ENCODE measurements around the gene DNM3. TPM values are rescaled to one million over a fixed set of nuclear protein-coding genes. Genes with fewer than 3 reads are reported as not detected.

DNM3 gene
- total RNA-seq, 1 donor from 2014 or later: 2.1 TPM

DNA sequence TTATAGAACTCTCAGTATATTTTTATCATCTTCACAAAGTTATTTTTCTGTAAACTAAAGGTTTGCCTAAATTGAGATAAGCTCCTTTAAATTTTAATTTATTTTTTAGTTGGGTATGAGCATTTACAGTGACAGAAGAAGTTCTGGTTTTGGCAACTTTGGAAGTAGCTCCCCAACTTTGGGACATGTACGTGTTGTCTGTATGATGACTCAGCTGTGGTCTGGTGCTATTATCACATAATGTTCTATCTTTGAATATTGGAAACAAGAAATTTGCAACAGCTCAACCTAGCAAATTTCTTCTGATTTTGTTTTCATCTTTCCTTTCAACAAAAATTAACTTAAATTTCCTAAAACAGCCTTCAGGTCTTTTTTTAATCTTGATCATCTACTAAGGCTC, 532.6 kb downstream of the DNM3 start:
- intact Hi-C loops (cut with micrococcal nuclease): no loop called here
- no peak for DNase-seq
- Mint-ChIP-seq H3K9me3 (peaks cover 9% of the 10 kb centered on the region), H3K4me3 (no peak overlapping the region), H3K4me1 (peaks cover 33% of the 10 kb centered on the region), H3K27me3 (no peaks in the 10 kb centered on the region), H3K36me3 (ENCODE audit: low read depth) (peaks cover 6% of the 10 kb centered on the region), H3K27ac (peak overlapping the region; percentile 12)
- ChIA-PET POLR2A (interaction anchor here (0.6 to 10.1 kb wide), 4 partner anchors 20 to 646 kb away, joined by 3 to 248 read pairs (median 4); no protein-coding TSS in a partner anchor), CTCF (no interaction called here)
- no peak for ATAC-seq (ENCODE audit: low read depth)
- TF ChIP-seq, protein P1, sequence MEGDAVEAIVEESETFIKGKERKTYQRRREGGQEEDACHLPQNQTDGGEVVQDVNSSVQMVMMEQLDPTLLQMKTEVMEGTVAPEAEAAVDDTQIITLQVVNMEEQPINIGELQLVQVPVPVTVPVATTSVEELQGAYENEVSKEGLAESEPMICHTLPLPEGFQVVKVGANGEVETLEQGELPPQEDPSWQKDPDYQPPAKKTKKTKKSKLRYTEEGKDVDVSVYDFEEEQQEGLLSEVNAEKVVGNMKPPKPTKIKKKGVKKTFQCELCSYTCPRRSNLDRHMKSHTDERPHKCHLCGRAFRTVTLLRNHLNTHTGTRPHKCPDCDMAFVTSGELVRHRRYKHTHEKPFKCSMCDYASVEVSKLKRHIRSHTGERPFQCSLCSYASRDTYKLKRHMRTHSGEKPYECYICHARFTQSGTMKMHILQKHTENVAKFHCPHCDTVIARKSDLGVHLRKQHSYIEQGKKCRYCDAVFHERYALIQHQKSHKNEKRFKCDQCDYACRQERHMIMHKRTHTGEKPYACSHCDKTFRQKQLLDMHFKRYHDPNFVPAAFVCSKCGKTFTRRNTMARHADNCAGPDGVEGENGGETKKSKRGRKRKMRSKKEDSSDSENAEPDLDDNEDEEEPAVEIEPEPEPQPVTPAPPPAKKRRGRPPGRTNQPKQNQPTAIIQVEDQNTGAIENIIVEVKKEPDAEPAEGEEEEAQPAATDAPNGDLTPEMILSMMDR (IDR thresholded peaks at IDR 0.05): no peak

DNA sequence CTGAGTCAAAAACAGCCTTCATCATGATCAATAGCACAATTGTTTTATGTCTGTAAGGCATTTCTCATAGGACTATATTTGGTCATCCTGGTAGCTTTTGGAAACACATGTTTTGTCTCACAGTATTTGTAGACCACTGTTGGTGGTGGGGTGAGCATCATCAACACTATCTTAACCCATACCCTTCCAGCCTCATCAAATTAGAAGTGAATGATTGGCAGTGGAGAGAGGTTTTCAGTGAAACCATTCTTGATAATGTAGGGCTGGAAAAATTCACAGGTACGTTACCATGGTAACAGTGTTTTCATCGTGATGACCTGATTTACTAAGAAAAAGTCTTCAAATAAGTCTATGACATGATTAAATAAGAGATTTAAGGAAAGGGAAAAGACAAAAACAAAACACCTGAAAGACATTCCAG, 533.9 kb downstream of the DNM3 start:
- intact Hi-C loops (cut with micrococcal nuclease): no loop called here
- ChIA-PET POLR2A (interaction anchor here (2.0 to 10.1 kb wide), 3 partner anchors 15 to 32 kb away, joined by 6 to 248 read pairs (median 103); no protein-coding TSS in a partner anchor), CTCF (interaction anchor here (2.2 kb wide), 1 partner anchor 16 kb away, joined by 4 read pairs; no protein-coding TSS in a partner anchor)
- ATAC-seq (ENCODE audit: low read depth): no peak
- no peaks in the 10 kb centered on the region for H3K27me3 Mint-ChIP-seq
- H3K4me3 Mint-ChIP-seq: no peak overlapping the region
- TF ChIP-seq, protein P1 (IDR thresholded peaks at IDR 0.05): no peak
- peaks cover 5% of the 10 kb centered on the region for H3K9me3 Mint-ChIP-seq
- no peak for DNase-seq
- H3K27ac Mint-ChIP-seq: peak overlapping the region; percentile 65
- peaks cover 4% of the 10 kb centered on the region for H3K36me3 Mint-ChIP-seq (ENCODE audit: low read depth)
- peaks cover 44% of the 10 kb centered on the region for H3K4me1 Mint-ChIP-seq

DNA sequence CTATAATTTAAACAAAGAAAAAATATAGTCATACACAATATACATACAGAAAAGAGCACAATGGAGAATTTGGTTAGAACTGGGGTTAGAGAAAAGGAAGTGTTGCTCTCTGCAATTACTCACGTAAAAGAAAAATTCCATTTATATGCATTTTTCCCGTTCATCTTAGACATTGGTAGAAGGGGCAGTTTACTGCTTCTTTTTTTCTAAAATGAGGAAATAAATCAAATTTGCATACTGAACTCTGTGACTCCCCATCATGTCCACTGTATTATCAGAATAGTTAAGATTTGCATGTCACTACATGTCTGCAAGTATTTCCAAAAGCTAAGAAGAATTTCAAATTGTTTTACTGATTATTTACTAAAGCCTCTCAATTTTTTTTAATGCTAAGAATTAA, 535.1 kb downstream of the DNM3 start:
- intact Hi-C loops (cut with micrococcal nuclease): loop anchor here (1.0 kb wide), 1 partner anchor 15 kb away; no protein-coding TSS in a partner anchor
- TF ChIP-seq, protein P1 (IDR thresholded peaks at IDR 0.05): no peak
- H3K9me3 Mint-ChIP-seq: no peaks in the 10 kb centered on the region
- no peaks in the 10 kb centered on the region for H3K27me3 Mint-ChIP-seq
- peak overlapping the region; percentile 55 for H3K4me3 Mint-ChIP-seq
- ChIA-PET POLR2A (interaction anchor here (0.6 to 10.1 kb wide), 5 partner anchors 16 to 193 kb away, joined by 3 to 248 read pairs (median 3); no protein-coding TSS in a partner anchor), CTCF (interaction anchor here (1.3 to 2.2 kb wide), 4 partner anchors 16 to 286 kb away, joined by 3 to 4 read pairs (median 4); no protein-coding TSS in a partner anchor)
- H3K4me1 Mint-ChIP-seq: peaks cover 55% of the 10 kb centered on the region
- peak overlapping the region; percentile 69 for H3K27ac Mint-ChIP-seq
- peaks cover 4% of the 10 kb centered on the region for H3K36me3 Mint-ChIP-seq (ENCODE audit: low read depth)
- ATAC-seq (ENCODE audit: low read depth) (no peak), DNase-seq (no peak)

DNA sequence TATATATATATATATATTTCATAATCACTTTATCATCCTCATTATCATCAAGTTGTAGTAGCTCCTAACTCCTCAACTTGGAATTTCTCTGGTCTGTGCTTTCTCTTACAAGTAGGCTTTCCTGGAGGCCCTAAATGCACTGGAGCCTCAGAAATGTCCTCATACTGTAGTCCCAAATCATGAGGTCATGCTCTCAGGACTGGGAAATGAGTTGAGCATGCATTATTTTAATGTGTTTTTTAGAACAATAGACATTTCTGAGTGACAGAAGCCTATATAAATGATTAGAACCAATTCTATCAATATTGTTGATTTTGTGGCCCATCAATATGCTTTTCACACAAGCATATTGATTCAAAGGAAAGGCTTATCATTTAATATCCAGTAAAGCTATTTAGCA, 536.3 kb downstream of the DNM3 start:
- H3K9me3 Mint-ChIP-seq: no peaks in the 10 kb centered on the region
- POLR2A ChIA-PET: interaction anchor here (8.4 to 10.1 kb wide), 2 partner anchors 17 kb away, joined by 103 to 248 read pairs; no protein-coding TSS in a partner anchor
- CTCF ChIA-PET: interaction anchor here (1.5 to 2.2 kb wide), 3 partner anchors 16 to 287 kb away, joined by 4 read pairs; no protein-coding TSS in a partner anchor
- intact Hi-C loops (cut with micrococcal nuclease): no loop called here
- H3K27ac Mint-ChIP-seq: no peak overlapping the region
- no peak for ATAC-seq (ENCODE audit: low read depth)
- H3K27me3 Mint-ChIP-seq: no peaks in the 10 kb centered on the region
- peaks cover 61% of the 10 kb centered on the region for H3K4me1 Mint-ChIP-seq
- peaks cover 4% of the 10 kb centered on the region for H3K36me3 Mint-ChIP-seq (ENCODE audit: low read depth)
- no peak overlapping the region for H3K4me3 Mint-ChIP-seq
- DNase-seq: no peak
- TF ChIP-seq, protein P1 (IDR thresholded peaks at IDR 0.05): no peak

DNA sequence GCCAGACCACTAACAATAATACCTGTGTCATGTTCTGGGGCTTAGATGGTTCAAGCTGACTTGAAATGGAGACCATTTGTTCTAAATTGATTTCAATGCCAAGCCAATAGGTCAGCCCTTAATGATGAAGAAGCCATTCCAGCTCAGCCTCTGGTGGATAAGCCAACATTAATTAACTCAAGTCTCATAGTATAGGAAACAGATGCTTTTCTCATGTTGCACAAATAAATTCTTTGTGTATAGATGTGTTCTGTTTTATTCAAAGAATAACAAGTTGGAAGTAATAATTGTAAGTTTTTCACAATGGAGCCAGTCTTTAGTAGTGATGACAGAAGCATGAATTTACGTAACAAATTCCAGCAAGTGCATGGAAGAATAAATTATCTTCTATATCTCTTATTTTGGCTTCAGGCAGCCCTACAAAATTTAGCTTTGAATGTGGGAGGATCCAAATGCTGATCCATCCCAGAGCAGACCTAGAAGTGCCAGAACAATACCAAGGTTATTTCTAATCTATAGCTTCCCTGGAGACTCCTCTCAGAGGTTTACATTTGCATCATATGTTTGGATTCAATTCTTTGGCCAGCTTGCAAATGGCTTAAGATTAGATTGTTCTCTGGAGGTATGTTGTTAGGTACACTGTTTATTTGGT, 536.9 kb downstream of the DNM3 start:
- H3K36me3 Mint-ChIP-seq (ENCODE audit: low read depth): peaks cover 4% of the 10 kb centered on the region
- H3K27ac Mint-ChIP-seq: no peak overlapping the region
- H3K9me3 Mint-ChIP-seq: no peaks in the 10 kb centered on the region
- ChIA-PET POLR2A (interaction anchor here (0.6 to 10.1 kb wide), 3 partner anchors 16 to 41 kb away, joined by 4 to 248 read pairs (median 103); no protein-coding TSS in a partner anchor), CTCF (interaction anchor here (1.3 kb wide), 1 partner anchor 19 kb away, joined by 3 read pairs; no protein-coding TSS in a partner anchor)
- intact Hi-C loops (cut with micrococcal nuclease): no loop called here
- peaks cover 65% of the 10 kb centered on the region for H3K4me1 Mint-ChIP-seq
- no peak overlapping the region for H3K4me3 Mint-ChIP-seq
- ATAC-seq (ENCODE audit: low read depth) (no peak), DNase-seq (no peak)
- H3K27me3 Mint-ChIP-seq: no peaks in the 10 kb centered on the region
- TF ChIP-seq, protein P1 (IDR thresholded peaks at IDR 0.05): no peak
